Ishikawa (cell line): ENCODE measurements around the gene ABCA2.

Experiments
- EGR1 ChIP-seq: IDR thresholded peaks from 2 replicates; pipeline ENCODE4 v1.6.1; 2012
- EP300 ChIP-seq: IDR thresholded peaks from 2 replicates; pipeline ENCODE4 v1.6.1; 2012; ENCODE audit warnings: borderline replicate concordance
- FOXM1 ChIP-seq: IDR thresholded peaks from 2 replicates; pipeline ENCODE4 v1.6.1; 2012; ENCODE audit warnings: low read depth, borderline replicate concordance
- RAD21 ChIP-seq: IDR thresholded peaks from 2 replicates; pipeline ENCODE4 v1.6.1; 2012; ENCODE audit warnings: low read depth
- TAF1 ChIP-seq: IDR thresholded peaks from 2 replicates; pipeline ENCODE4 v1.6.1; 2012; ENCODE audit warnings: low read depth, mild to moderate bottlenecking
- TEAD4 ChIP-seq: IDR thresholded peaks from 2 replicates; pipeline ENCODE4 v1.6.1; 2012
- USF1 ChIP-seq: IDR thresholded peaks from 2 replicates; pipeline ENCODE4 v1.6.1; 2012
- ZBTB7A ChIP-seq: IDR thresholded peaks from 2 replicates; pipeline ENCODE4 v1.6.1; 2012; ENCODE audit warnings: low read depth

GRCh38 chr9:137016436-137016835 is 11.6 kb downstream of the ABCA2 start:
- TF ChIP-seq RAD21 (no peak), EP300 (no peak), USF1 (no peak), TEAD4 (no peak), ZBTB7A (no peak), TAF1 (no peak), EGR1 (no peak), FOXM1 (no peak)
